Sigmoid colon (tissue), 4 donors: ENCODE measurements around the gene SMKR1.

Experiments
- POLR2A ChIP-seq, 2 donors: fragments of 450-650 bp; IDR thresholded peaks; one replicate each; pipeline ENCODE4 v1.6.1; 2016; ENCODE audit warnings: antibody characterized with exemption in 2 of 2, mild to moderate bottlenecking in 2 of 2, moderate library complexity in 2 of 2
- POLR2AphosphoS5 ChIP-seq, 4 donors: sonication (generic); formaldehyde crosslinking; IDR thresholded peaks; one replicate each; pipeline ENCODE4 v1.6.1; 2017; ENCODE audit warnings: antibody characterized with exemption in 4 of 4
- TF ChIP-seq, protein P1 (sequence below), 4 experiments: fragments of 450-650 bp in 3 of 4; fragments of 200-600 bp in 1 of 4; IDR thresholded peaks; one replicate each; pipeline ENCODE4 v1.5.1; 2016 to 2019; ENCODE audit warnings: antibody characterized with exemption in 4 of 4, mild to moderate bottlenecking in 3 of 4, moderate library complexity in 2 of 4

DNA sequence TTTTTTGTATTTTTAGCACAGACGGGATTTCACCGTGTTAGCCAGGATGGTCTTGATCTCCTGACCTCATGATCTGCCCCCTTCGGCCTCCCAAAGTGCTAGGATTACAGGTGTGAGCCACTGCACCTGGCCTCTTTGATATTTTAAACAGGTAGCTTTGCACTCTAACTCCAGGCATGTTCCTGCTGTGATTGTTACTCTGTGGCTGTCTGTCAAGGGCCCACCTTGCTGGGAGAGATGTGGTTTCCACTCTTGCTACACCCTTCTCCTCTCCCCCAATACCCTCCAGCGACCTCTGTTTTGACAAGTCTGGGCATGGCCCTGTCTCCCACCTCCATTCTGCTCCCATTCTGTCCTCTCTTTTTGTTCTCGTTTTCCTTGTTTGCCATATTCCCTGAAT lies 17.1 kb downstream of the SMKR1 start:
- TF ChIP-seq, protein P1, sequence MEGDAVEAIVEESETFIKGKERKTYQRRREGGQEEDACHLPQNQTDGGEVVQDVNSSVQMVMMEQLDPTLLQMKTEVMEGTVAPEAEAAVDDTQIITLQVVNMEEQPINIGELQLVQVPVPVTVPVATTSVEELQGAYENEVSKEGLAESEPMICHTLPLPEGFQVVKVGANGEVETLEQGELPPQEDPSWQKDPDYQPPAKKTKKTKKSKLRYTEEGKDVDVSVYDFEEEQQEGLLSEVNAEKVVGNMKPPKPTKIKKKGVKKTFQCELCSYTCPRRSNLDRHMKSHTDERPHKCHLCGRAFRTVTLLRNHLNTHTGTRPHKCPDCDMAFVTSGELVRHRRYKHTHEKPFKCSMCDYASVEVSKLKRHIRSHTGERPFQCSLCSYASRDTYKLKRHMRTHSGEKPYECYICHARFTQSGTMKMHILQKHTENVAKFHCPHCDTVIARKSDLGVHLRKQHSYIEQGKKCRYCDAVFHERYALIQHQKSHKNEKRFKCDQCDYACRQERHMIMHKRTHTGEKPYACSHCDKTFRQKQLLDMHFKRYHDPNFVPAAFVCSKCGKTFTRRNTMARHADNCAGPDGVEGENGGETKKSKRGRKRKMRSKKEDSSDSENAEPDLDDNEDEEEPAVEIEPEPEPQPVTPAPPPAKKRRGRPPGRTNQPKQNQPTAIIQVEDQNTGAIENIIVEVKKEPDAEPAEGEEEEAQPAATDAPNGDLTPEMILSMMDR (IDR thresholded peaks at IDR 0.05): no peak
- TF ChIP-seq POLR2A (IDR thresholded peaks at IDR 0.05) (no peak), POLR2AphosphoS5 (IDR thresholded peaks at IDR 0.05) (no peak)
